Esophagus squamous epithelium (tissue), 5 donors: ENCODE data around the gene HSPA1B. TPM values are rescaled to one million over a fixed set of nuclear protein-coding genes. Genes with fewer than 3 reads are reported as not detected.

Source experiments
- DNase-seq: peaks from one replicate; lab custom pipeline; 2025; lab: John Stamatoyannopoulos, UW
- H3K27ac ChIP-seq, 4 donors: fragments of 200-600 bp; sonication (generic); one replicate each; pipeline ENCODE4 v1.5.1; 2016 to 2019; ENCODE audit warnings: mild to moderate bottlenecking in 1 of 4
- H3K27me3 ChIP-seq, 4 donors: fragments of 200-600 bp; sonication (generic); 1 replicate in 3 of 4; 2 replicates in 1 of 4; pipeline versions ENCODE4 v1.5.1 to v1.6.0; 2017 to 2021; ENCODE audit warnings: antibody characterized with exemption in 1 of 4
- H3K36me3 ChIP-seq, 3 donors: fragments of 200-600 bp; sonication (generic); one replicate each; pipeline ENCODE4 v1.5.1; 2016 to 2019
- H3K4me1 ChIP-seq, 3 donors: fragments of 200-600 bp; sonication (generic); one replicate each; pipeline ENCODE4 v1.5.1; 2017 to 2019
- H3K4me3 ChIP-seq, 4 donors: fragments of 200-600 bp; sonication (generic); 1 replicate in 3 of 4; 2 replicates in 1 of 4; pipeline ENCODE4 v1.5.1; 2016 to 2019; ENCODE audit warnings: mild to moderate bottlenecking in 2 of 4, moderate library complexity in 1 of 4
- H3K9me3 ChIP-seq, 3 donors: fragments of 200-600 bp; sonication (generic); one replicate each; pipeline ENCODE4 v1.5.1; 2016 to 2019
- POLR2A ChIP-seq, 4 donors: fragments of 450-650 bp; IDR thresholded peaks; one replicate each; pipeline ENCODE4 v1.6.1; 2017; ENCODE audit warnings: antibody characterized with exemption in 4 of 4, mild to moderate bottlenecking in 4 of 4, moderate library complexity in 3 of 4
- WGBS, 2 donors: methylation state at CpG; one replicate each; pipeline ENCODE4 v1.1.5; 2018; 5-methylcytosine and 5-hydroxymethylcytosine counted together
- intact Hi-C: fragments of 100-400 bp; cut with DNase I; formaldehyde crosslinking; loops from one replicate; pipeline ENCODE4 v1.15.0; 2022
- total RNA-seq, 4 donors: library from RNA; depleted of rRNA; stranded (reverse); fragments of >200 nt; gene quantifications; one replicate each; pipeline ENCODE4 v1.1.0, GENCODE V29; 2016
- TF ChIP-seq, protein P1 (sequence below), 6 experiments: fragments of 450-650 bp in 4 of 6; fragments of 200-600 bp in 2 of 6; sonication (generic) in 2 of 6; IDR thresholded peaks; one replicate each; pipeline ENCODE4 v1.5.1; 2016 to 2019; ENCODE audit warnings: antibody characterized with exemption in 6 of 6, mild to moderate bottlenecking in 4 of 6, moderate library complexity in 4 of 6
- donor health status: DM: yes; HTN: yes; CAD: no.

HSPA1B gene
- total RNA-seq, 4 donors from 2014 or later, result 209 to 553 (median 252) TPM

- 77 to 92% methylated on average over 4 to 7 of the region's 8 CpGs for WGBS, 2 donors
- TF ChIP-seq, protein P1, sequence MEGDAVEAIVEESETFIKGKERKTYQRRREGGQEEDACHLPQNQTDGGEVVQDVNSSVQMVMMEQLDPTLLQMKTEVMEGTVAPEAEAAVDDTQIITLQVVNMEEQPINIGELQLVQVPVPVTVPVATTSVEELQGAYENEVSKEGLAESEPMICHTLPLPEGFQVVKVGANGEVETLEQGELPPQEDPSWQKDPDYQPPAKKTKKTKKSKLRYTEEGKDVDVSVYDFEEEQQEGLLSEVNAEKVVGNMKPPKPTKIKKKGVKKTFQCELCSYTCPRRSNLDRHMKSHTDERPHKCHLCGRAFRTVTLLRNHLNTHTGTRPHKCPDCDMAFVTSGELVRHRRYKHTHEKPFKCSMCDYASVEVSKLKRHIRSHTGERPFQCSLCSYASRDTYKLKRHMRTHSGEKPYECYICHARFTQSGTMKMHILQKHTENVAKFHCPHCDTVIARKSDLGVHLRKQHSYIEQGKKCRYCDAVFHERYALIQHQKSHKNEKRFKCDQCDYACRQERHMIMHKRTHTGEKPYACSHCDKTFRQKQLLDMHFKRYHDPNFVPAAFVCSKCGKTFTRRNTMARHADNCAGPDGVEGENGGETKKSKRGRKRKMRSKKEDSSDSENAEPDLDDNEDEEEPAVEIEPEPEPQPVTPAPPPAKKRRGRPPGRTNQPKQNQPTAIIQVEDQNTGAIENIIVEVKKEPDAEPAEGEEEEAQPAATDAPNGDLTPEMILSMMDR (IDR thresholded peaks at IDR 0.05), result no peak
- TF ChIP-seq POLR2A (IDR thresholded peaks at IDR 0.05), result no peak
- H3K27ac ChIP-seq, result no peak overlapping the region
- H3K36me3 ChIP-seq, result no peaks in the 10 kb centered on the region
- no peaks in the 10 kb centered on the region for H3K9me3 ChIP-seq
- H3K4me3 ChIP-seq, result no peak overlapping the region
- H3K4me1 ChIP-seq, result peaks cover 0 to 11% (median 1%) of the 10 kb centered on the region in 3 donors
- no peak for DNase-seq
- H3K27me3 ChIP-seq, result no peaks in the 10 kb centered on the region
- intact Hi-C loops, result no loop called here
Observed at GRCh38 chr6:31869343-31869742, 41.8 kb downstream of the HSPA1B start.

- no peak for TF ChIP-seq POLR2A (IDR thresholded peaks at IDR 0.05)
- TF ChIP-seq, protein P1 (IDR thresholded peaks at IDR 0.05), result no peak
Observed at GRCh38 chr6:31870385-31870921, 42.9 kb downstream of the HSPA1B start.

GRCh38 chr6:31871046-31871659 is 43.6 kb downstream of the HSPA1B start:
- TF ChIP-seq, protein P1 (IDR thresholded peaks at IDR 0.05), result no peak
- no peak for TF ChIP-seq POLR2A (IDR thresholded peaks at IDR 0.05)
- Histone ChIP-seq H3K36me3 (no peaks in the 10 kb centered on the region), H3K27me3 (no peaks in the 10 kb centered on the region), H3K27ac (no peak overlapping the region), H3K9me3 (no peaks in the 10 kb centered on the region), H3K4me1 (peaks cover 0 to 9% (median 0%) of the 10 kb centered on the region in 3 donors), H3K4me3 (no peak overlapping the region)
- intact Hi-C loops, result no loop called here
- DNase-seq, result no peak
- WGBS, 2 donors, result 58 to 64% methylated on average over 8 of the region's 9 CpGs

More at GRCh38 chr6:31870385-31870921, 42.9 kb downstream of the HSPA1B start:
- 64 to 75% methylated on average over 1 to 7 of the region's 16 CpGs for WGBS, 2 donors
- no peaks in the 10 kb centered on the region for H3K27me3 ChIP-seq
- intact Hi-C loops, result no loop called here
- H3K4me3 ChIP-seq, result no peak overlapping the region
- no peaks in the 10 kb centered on the region for H3K9me3 ChIP-seq
- H3K4me1 ChIP-seq, result peaks cover 0 to 9% (median 0%) of the 10 kb centered on the region in 3 donors
- no peak overlapping the region for H3K27ac ChIP-seq
- DNase-seq, result no peak
- no peaks in the 10 kb centered on the region for H3K36me3 ChIP-seq

DNA sequence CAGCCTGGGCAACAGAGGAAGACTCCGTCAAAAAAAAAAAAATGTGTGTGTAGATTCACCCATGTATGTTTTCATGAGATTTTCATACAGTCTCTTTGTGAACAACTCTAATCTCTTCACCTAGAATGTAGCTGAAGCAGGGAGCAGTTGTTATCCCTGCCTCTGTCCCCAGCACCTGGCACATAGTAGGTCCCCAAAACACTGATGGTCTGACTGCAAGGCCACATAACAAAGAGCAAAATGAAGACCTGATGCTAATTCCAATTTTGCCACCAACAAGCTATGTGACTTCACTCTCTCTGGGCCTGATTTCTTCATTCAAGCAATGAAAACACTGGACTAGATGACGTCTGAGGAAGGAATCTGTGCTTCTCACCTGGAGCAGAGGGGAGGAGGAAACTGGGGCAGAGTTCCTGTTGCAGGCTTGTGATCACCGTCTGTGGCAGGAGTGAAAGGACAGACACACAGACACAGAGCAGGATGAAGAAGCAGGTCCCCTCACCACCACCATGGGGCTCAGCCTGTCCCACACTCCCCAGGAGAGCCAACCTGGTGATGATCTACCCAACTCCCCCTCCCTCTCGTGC is 46.6 kb downstream of the HSPA1B start:
- intact Hi-C loops, result no loop called here
- TF ChIP-seq, protein P1 (IDR thresholded peaks at IDR 0.05), result no peak
- no peak for TF ChIP-seq POLR2A (IDR thresholded peaks at IDR 0.05)
- Histone ChIP-seq H3K4me1 (peaks cover 0 to 9% (median 0%) of the 10 kb centered on the region in 3 donors), H3K27me3 (no peaks in the 10 kb centered on the region), H3K27ac (no peak overlapping the region), H3K36me3 (no peaks in the 10 kb centered on the region), H3K9me3 (no peaks in the 10 kb centered on the region), H3K4me3 (no peak overlapping the region)
- WGBS, 2 donors, result 55 to 61% methylated on average over 2 to 3 of the region's 4 CpGs
- no peak for DNase-seq
